ENCODE results near the gene ZNF467.

Gene ZNF467

GRCh38 chr7:149716007-149716931, 57.1 kb downstream of the ZNF467 start:
- no peak for DNase-seq (ENCODE audit: low read depth in 2 of 3, low spot score in 2 of 3)

GRCh38 chr7:149715476-149715875, 57.9 kb downstream of the ZNF467 start:
- DNase-seq (ENCODE audit: low read depth in 2 of 3, low spot score in 2 of 3) = no peak

GRCh38 chr7:149714910-149715471, 58.4 kb downstream of the ZNF467 start:
- peak in 1 of 3 experiments; percentile 24 for DNase-seq (ENCODE audit: low read depth in 2 of 3, low spot score in 2 of 3)

Data from activated CD8-positive, alpha-beta memory T cell treated with anti-CD3 and anti-CD28 coated beads for 48 hours (primary cell).